Esophagus (tissue), 2 donors: ENCODE data around the gene TSKU. TPM values are rescaled to one million over a fixed set of nuclear protein-coding genes. Genes with fewer than 3 reads are reported as not detected.
A peak's percentile ranks its signal among the peaks of the same experiment; 100 is the strongest.

ENCODE experiments used
- H3K27ac ChIP-seq, 2 donors: one replicate each; pipeline ENCODE4 v1.5.1; 2013; ENCODE audit warnings: low read depth in 2 of 2, mild to moderate bottlenecking in 2 of 2, inconsistent platforms in 1 of 2, low read length in 1 of 2, moderate library complexity in 1 of 2
- H3K27me3 ChIP-seq, 2 donors: one replicate each; pipeline ENCODE4 v1.6.1; 2013; ENCODE audit warnings: low read length in 2 of 2, control low read depth in 1 of 2, mild to moderate bottlenecking in 1 of 2; ENCODE audit not compliant: insufficient read depth in 2 of 2, control insufficient read depth in 1 of 2
- H3K36me3 ChIP-seq, 2 donors: one replicate each; pipeline ENCODE4 v1.6.1; 2013; ENCODE audit warnings: low read length in 1 of 2; ENCODE audit not compliant: control insufficient read depth in 2 of 2, insufficient read depth in 2 of 2
- H3K4me1 ChIP-seq, 2 donors: one replicate each; pipeline ENCODE4 v1.6.1; 2013; ENCODE audit warnings: low read length in 1 of 2; ENCODE audit not compliant: control insufficient read depth in 2 of 2, insufficient read depth in 2 of 2
- H3K4me3 ChIP-seq, 2 donors: one replicate each; pipeline ENCODE4 v1.5.1; 2013; ENCODE audit warnings: low read length in 2 of 2, mild to moderate bottlenecking in 2 of 2, low read depth in 1 of 2, moderate library complexity in 1 of 2
- H3K9me3 ChIP-seq, 2 donors: one replicate each; pipeline ENCODE4 v1.6.1; 2013; ENCODE audit warnings: mild to moderate bottlenecking in 2 of 2, low read depth in 1 of 2, low read length in 1 of 2, moderate library complexity in 1 of 2; ENCODE audit not compliant: control insufficient read depth in 2 of 2, insufficient read depth in 1 of 2
- WGBS, 2 donors: extraction: QIAGEN DNeasy Blood & Tissue Kit; methylation state at CpG; one replicate each; pipeline ENCODE4 v1.1.7; 2013; 5-methylcytosine and 5-hydroxymethylcytosine counted together
- polyA plus RNA-seq, 2 donors: library from polyadenylated mRNA; stranded (reverse); fragments of 200-250 nt; gene quantifications; one replicate each; pipeline ENCODE4 v1.2.3, GENCODE V29; 2013
- donor health status: healthy with polysubstance abuse.
- donor health status: Bipolar disorder and iron deficiency.

The TSKU gene
- polyA plus RNA-seq, 2 donors = 23.9 to 34.8 TPM

- 29 to 40% methylated on average over 25 of the region's 25 CpGs for WGBS, 2 donors
- H3K4me3 ChIP-seq = no peak overlapping the region
Measured at GRCh38 chr11:76752321-76753143, 30.6 kb upstream of the TSKU start.

DNA sequence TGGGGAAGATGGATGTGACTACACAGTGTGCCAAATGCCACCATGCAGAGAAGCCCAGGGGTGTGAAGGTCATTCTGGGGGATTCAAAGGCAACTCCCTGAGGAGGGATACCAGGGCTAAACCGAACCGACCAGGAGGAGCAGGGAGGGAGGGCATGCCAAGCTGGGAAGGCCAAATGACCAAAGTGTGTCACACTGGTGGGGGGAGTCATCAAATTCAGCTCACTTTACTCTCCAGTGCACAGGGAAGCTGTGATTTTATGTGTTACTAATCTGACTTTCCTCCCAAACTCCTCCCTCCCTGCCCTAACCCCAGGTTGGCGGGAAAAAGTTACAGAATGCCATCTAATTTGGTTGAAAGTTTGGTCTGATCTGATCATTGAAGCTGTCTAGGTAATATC lies 29.7 kb upstream of the TSKU start:
- H3K9me3 ChIP-seq = no peaks in the 10 kb centered on the region
- no peak overlapping the region for H3K4me3 ChIP-seq
- H3K27me3 ChIP-seq = no peaks in the 10 kb centered on the region
- peaks cover 0 to 14% of the 10 kb centered on the region in 2 donors for H3K4me1 ChIP-seq
- no peaks in the 10 kb centered on the region for H3K36me3 ChIP-seq
- 76 to 91% methylated on average over 3 of the region's 3 CpGs for WGBS, 2 donors
- H3K27ac ChIP-seq = no peak overlapping the region

More at GRCh38 chr11:76752321-76753143, 30.6 kb upstream of the TSKU start:
- peaks cover 0 to 14% of the 10 kb centered on the region in 2 donors for H3K4me1 ChIP-seq
- peak overlapping the region; percentile 9 to 14 for H3K27ac ChIP-seq
- no peaks in the 10 kb centered on the region for H3K9me3 ChIP-seq
- H3K36me3 ChIP-seq = no peaks in the 10 kb centered on the region
- no peaks in the 10 kb centered on the region for H3K27me3 ChIP-seq

- Histone ChIP-seq H3K9me3 (no peaks in the 10 kb centered on the region), H3K4me1 (peaks cover 0 to 16% of the 10 kb centered on the region in 2 donors), H3K27ac (no peak overlapping the region), H3K27me3 (no peaks in the 10 kb centered on the region), H3K36me3 (no peaks in the 10 kb centered on the region), H3K4me3 (no peak overlapping the region)
- WGBS, 2 donors = 95 to 97% methylated on average over 10 of the region's 10 CpGs
Measured at GRCh38 chr11:76753950-76754349, 29.2 kb upstream of the TSKU start.

DNA sequence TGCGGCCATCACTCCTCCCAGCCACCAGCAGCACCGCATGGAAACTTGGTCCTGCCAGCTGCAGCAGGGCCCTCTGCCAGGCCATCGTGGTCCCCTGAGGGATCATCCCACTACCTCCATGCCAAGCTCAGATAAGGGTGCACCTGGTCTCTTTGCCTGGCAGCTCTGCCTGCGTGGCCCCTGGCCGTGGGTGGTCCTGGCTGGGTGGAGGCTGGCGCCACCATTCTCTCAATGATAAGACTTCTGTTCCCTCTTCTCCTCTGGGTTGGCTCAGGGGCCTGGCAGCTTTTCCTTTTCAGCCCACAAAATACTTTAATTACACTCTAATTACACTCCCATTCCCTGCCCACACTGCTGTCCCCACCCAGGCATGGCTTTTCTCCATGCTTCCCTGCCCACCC lies 26.8 kb upstream of the TSKU start:
- Histone ChIP-seq H3K27me3 (no peaks in the 10 kb centered on the region), H3K36me3 (no peaks in the 10 kb centered on the region), H3K4me3 (no peak overlapping the region), H3K27ac (no peak overlapping the region), H3K4me1 (peaks cover 2 to 21% of the 10 kb centered on the region in 2 donors), H3K9me3 (no peaks in the 10 kb centered on the region)
- 40 to 46% methylated on average over 6 of the region's 6 CpGs for WGBS, 2 donors

DNA sequence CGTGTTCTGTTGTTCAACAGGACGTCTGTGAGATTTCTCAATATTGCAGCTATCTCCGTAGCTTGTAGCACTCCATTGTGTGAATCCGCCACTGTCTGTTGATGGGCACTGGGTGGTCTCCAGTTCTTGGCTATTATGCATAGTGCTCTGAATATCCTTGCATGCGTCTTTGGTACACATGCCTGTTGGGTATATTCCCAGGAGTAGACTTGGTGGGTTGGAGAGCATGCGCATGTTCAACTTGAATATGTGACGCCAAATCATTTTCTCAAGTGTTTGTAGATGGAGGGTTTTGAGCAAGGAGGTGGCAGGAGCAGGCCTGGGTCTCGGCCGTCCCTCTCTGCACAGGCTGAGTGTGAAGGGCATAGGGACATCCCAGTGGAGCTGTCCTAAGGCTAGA lies 24.8 kb upstream of the TSKU start:
- 88 to 96% methylated on average over 9 of the region's 9 CpGs for WGBS, 2 donors
- Histone ChIP-seq H3K9me3 (no peaks in the 10 kb centered on the region), H3K4me1 (peaks cover 6 to 13% of the 10 kb centered on the region in 2 donors), H3K4me3 (no peak overlapping the region), H3K36me3 (no peaks in the 10 kb centered on the region), H3K27me3 (no peaks in the 10 kb centered on the region), H3K27ac (no peak overlapping the region)

DNA sequence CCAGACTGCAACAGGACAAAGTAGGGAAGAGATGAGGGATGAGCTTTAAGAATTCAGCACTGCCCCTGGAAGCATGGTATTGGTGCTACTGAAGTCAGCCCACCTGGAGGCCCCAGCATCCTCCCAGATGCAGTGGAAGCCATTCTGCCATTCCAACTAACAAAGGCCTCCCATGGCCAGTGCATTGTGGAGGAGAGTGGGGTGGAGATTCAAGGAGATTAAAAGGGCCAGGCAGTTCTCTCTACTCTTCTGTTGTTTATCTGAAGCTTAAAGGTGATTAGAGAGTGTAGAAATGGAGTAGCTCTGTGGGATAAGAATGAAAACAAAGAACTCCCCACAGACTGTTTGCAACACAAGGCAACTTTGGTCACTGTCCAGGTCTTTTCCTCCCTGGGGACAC lies 24.1 kb upstream of the TSKU start:
- Histone ChIP-seq H3K4me3 (no peak overlapping the region), H3K36me3 (no peaks in the 10 kb centered on the region), H3K27me3 (no peaks in the 10 kb centered on the region), H3K27ac (no peak overlapping the region), H3K9me3 (no peaks in the 10 kb centered on the region), H3K4me1 (peaks cover 9 to 14% of the 10 kb centered on the region in 2 donors)

DNA sequence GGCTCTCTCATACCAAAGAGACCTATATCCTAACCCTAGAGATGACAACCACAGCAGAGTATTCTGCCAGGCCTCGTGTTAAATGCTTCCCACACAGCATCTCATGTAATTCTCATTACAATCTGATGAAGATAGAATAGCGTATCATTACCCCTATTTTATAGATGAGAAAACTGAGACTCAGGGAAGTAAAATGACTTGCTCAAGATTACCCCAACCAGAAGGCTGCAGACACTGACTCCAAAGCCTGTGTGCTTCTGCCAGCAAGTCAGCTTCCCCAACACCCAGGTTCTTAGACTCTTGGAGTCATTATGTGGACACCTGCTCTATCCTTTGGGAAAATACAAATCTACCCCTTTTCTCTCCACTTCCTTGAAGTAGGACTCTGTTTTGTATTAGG lies 23.6 kb upstream of the TSKU start:
- peaks cover 9 to 18% of the 10 kb centered on the region in 2 donors for H3K4me1 ChIP-seq
- no peaks in the 10 kb centered on the region for H3K9me3 ChIP-seq
- no peak overlapping the region for H3K4me3 ChIP-seq
- no peak overlapping the region for H3K27ac ChIP-seq
- 83 to 91% methylated on average over 2 of the region's 2 CpGs for WGBS, 2 donors
- no peaks in the 10 kb centered on the region for H3K36me3 ChIP-seq
- H3K27me3 ChIP-seq = no peaks in the 10 kb centered on the region

DNA sequence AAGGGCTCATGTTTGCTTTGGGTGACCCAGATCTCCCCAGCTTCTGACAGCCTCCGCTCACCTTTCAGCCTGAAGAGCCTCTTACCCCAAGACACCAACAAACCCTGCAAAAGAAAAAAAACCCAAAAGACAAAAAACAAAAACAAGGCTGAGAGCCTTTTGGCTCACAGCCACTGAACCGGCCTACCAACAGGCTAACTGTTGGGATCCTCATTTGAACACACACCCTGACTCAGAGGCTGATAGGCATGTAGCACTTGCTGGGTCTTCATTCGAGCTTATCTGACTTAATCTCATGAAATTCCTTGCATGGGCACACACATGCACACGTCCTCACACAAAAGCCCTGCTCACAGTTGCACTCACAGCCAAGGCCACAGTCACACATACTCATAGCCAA lies 22.9 kb upstream of the TSKU start:
- Histone ChIP-seq H3K4me3 (no peak overlapping the region), H3K4me1 (peaks cover 9 to 20% of the 10 kb centered on the region in 2 donors), H3K36me3 (no peaks in the 10 kb centered on the region), H3K27ac (no peak overlapping the region), H3K27me3 (no peaks in the 10 kb centered on the region), H3K9me3 (no peaks in the 10 kb centered on the region)
- 56 to 60% methylated on average over 4 of the region's 4 CpGs for WGBS, 2 donors

- 87 to 97% methylated on average over 2 of the region's 2 CpGs for WGBS, 2 donors
- H3K4me3 ChIP-seq = no peak overlapping the region
Measured at GRCh38 chr11:76761718-76762355, 21.3 kb upstream of the TSKU start.

DNA sequence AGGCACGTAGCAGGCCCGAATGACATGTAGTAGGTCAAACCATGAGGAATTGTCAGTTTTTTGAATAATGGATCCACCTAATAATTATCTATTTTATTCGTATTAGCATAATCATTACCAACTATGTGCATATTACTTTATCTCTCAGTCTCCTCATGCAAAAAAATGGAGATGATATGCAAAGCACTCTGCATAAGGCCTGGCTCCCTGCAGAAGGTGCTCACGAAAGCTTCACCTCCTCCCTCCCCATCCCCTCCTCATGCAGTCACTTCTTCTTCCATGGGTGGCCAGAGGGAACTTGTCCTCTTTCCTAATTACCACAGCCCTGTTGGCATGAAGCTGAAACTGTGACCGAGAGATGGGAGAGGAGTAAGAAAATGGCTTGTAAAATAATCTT lies 20.8 kb upstream of the TSKU start:
- H3K4me3 ChIP-seq = no peak overlapping the region
- H3K9me3 ChIP-seq = no peaks in the 10 kb centered on the region
- H3K27ac ChIP-seq = no peak overlapping the region
- H3K4me1 ChIP-seq = peaks cover 9 to 32% of the 10 kb centered on the region in 2 donors
- H3K36me3 ChIP-seq = no peaks in the 10 kb centered on the region
- WGBS, 2 donors = 87 to 90% methylated on average over 5 of the region's 5 CpGs
- no peaks in the 10 kb centered on the region for H3K27me3 ChIP-seq

More at GRCh38 chr11:76761718-76762355, 21.3 kb upstream of the TSKU start:
- H3K36me3 ChIP-seq = no peaks in the 10 kb centered on the region
- no peak overlapping the region for H3K27ac ChIP-seq
- H3K4me1 ChIP-seq = peaks cover 9 to 30% of the 10 kb centered on the region in 2 donors
- H3K27me3 ChIP-seq = no peaks in the 10 kb centered on the region
- H3K9me3 ChIP-seq = no peaks in the 10 kb centered on the region
